SHP77 treated with DMSO at 0.1 percent for 48 hours (cell line): ENCODE measurements around the gene CLEC11A.
"Not testable (repeated sequence)": the region's sequence is repeated elsewhere in the genome, so short reads cannot be mapped to it uniquely, and the experiment has no call there.

Source experiments
- DNase-seq: peaks from one replicate; lab custom pipeline; 2025; lab: John Stamatoyannopoulos, UW

CLEC11A gene

DNA sequence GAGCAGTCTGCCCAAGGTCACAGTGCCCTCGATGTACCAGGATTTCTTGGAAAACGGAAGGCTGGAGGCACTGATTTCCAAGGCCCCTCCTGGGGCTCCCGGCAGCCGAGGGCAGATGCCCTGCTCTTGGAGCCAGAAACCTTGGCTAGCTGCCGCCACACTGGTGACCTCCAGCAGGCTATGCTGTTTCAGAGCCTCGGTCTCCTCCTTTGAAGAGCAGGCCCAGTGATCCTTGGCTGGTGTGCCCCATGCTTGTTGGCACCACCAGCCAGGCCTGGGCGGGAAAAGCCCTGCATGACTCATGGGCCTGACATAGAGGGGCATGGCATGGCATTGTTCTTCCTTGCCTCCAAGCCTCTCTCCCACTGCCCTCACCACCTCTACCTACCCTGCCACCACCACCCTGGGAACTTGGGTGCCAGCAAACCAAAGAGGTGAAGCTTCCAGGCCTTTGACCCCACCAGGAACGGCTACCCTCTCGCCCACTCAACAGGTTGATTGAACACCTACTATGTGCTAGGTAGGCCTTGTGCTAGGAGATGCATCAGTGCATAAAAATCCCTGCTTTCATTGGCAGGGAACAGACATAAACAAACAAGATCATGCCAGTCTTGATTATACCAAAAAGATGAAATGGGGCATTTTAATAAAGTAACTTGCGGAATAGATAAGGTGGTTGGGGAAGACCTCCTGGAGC, 1.6 kb upstream of the CLEC11A start:
- no peak for DNase-seq

DNA sequence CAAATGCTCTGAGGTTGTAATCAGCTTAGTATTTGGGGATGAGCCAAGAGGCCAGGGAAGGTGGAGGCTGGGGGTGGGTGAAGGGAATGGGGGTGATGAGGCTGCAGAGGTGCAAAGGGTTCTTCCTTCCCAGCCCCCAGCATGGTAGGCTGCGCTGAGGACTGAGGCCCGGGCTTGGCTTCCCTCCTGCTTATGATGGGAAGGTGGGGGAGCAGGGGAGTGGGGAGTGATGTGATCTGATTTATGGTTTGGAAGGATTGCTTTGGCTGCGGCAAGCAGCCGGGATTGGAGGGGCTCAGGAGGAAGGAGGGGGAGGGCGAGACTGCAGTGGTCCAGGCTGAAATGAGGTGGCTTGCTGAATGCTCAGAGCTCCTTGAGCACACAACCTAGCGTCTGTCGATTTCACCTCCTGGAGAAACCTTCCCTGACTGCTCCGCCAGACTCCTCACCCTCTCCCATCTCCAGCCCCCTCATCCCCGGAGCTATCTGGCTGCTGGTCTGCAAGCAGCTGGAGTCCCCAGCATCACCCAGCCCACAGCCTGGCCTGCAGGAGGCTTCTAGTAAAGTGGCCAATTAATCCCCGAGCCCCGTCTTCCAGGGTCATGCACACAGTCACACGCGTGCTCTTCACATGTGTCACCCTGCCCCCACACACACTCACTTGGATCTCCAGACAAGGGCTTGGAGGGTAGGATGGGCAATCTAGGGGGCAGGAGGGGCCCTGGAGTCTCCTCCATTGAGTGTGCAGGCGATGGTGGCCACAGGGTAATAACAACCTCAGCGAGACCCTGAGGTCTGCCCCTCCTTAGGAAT, 757 bp upstream of the CLEC11A start:
- DNase-seq, result no peak

DNA sequence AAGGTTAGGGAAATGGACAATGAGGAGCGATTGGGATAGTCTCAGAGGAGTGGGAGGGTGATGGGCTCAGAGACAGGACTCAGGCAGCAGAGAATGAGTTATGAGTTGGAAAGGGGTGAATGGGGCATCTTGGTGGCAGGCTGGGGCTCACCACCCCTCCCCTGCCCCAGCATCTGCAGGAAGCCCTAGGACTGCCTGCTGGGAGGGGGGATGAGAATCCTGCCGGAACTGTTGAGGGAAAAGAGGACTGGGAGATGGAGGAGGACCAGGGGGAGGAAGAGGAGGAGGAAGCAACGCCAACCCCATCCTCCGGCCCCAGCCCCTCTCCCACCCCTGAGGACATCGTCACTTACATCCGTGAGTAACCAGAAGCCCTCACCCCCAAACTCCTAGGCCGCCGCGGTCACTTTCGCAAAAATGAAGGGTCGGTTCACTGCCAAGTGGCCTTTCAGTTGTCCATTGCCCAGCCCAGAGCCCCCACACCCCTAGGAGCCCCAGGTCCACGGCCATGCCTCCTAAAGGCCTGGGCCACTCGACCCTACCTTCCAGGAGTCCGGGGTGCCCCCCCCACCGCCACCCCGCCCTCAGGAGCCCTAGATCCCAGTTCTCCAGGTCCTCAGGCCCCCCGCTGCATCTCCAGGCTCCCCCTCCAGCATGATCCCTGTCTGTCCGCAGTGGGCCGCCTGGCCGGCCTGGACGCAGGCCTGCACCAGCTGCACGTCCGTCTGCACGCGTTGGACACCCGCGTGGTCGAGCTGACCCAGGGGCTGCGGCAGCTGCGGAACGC, 764 bp downstream of the CLEC11A start:
- DNase-seq, result no peak

DNA sequence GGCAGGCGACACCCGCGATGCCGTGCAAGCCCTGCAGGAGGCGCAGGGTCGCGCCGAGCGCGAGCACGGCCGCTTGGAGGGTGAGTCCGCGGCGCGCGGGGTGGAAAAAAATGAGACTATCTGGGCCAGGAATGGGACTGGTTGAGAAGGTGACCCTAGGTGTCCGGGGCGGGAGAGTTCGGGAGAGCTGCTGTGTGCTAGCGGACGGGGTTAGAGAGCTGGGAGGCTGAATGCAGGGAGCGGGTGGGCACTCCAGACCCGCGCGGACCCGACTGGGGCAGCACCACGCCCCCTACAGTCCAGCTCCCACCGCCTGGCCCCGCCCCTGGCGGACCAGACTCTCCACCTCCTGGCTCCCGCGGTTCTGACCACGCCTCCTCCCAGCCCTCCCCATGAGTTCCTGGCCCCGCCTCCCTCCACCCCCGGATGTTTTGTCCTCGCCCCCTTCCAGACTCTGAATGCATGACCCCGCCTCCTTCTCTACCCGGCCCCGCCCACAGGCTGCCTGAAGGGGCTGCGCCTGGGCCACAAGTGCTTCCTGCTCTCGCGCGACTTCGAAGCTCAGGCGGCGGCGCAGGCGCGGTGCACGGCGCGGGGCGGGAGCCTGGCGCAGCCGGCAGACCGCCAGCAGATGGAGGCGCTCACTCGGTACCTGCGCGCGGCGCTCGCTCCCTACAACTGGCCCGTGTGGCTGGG, 1.5 kb downstream of the CLEC11A start:
- peak; percentile 89 for DNase-seq

DNA sequence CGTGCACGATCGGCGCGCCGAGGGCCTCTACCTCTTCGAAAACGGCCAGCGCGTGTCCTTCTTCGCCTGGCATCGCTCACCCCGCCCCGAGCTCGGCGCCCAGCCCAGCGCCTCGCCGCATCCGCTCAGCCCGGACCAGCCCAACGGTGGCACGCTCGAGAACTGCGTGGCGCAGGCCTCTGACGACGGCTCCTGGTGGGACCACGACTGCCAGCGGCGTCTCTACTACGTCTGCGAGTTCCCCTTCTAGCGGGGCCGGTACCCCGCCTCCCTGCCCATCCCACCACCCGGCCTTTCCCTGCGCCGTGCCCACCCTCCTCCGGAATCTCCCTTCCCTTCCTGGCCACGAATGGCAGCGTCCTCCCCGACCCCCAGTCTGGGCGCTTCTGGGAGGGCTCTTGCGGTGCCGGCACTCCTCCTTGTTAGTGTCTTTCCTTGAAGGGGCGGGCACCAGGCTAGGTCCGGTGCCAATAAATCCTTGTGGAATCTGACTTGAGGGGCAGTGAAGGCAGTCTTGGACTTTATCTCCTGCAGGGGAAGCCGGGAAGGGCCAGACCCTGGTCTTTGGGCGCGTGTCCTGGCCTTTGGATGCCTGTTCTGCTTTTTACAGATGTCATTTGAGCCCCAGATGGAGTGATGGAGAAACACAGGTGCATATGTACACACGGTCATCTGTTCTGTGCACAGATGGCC, 2.2 kb downstream of the CLEC11A start:
- no peak for DNase-seq

DNA sequence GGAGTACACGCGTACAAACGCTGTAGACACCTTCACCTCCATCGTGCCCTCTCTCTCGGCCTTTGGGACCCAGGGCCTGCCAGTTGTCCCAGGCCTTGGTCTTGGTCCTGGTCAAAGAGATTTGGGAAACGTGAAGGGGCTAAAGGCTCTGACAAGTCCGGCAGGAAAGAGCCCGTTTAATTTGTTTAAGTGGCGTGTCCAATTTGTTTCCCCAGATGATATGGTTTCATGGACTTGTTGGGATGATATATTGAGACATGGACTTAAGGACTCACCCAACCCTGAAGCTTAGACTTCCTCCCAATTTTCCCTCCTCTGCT, 2.7 kb downstream of the CLEC11A start:
- no peak for DNase-seq

DNA sequence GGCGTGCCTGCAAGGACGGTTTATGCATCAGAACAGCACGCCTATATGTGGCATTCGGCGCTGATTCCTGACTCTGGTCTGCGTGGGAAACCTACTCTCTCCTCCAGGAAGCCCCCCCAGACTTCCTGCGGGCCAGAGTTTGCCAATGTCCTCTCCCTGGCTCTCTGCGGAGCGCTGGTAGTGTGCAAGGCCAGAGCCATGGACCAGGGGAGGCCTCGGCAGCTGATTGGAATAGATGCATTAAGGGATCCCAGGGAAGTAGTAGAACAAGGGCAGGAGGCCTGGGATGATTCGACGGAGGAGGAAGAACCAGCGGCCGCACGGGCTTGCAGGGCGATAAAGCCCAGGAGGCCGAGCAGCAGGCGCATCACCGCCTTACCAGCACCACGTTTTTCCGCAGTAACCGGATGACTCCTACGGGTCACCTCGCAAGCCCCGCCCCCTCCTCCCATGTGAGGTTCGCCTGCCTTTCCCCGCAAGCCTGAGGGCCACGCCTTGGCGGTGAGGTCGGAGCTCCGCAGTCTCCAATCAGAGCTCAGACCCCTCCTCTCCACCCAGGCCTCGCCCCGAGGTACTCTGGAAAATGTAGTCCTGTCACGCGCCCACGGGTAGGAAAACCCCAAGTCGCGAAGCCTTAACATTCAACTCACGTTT, 5.0 kb downstream of the CLEC11A start:
- no peak for DNase-seq

DNA sequence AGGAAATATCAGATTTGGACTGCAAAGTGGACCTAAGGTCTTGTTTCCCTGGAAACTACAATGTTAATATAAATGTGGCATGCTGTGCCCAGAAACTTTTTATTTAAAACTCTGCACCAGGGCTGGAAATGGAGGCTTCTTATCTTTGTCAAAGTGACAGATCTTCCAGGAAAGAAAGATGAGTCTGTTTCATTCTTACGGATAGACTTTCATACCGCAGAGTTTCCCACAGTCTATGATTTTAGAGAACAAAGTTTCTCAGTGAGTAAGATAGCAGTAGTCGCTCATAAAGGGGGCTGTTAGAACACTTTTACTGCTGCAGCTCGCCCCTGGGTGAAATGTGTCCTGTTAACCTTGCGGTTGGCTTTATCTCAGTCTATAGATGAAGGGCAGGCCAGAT, 6.7 kb downstream of the CLEC11A start:
- DNase-seq, result no peak

DNA sequence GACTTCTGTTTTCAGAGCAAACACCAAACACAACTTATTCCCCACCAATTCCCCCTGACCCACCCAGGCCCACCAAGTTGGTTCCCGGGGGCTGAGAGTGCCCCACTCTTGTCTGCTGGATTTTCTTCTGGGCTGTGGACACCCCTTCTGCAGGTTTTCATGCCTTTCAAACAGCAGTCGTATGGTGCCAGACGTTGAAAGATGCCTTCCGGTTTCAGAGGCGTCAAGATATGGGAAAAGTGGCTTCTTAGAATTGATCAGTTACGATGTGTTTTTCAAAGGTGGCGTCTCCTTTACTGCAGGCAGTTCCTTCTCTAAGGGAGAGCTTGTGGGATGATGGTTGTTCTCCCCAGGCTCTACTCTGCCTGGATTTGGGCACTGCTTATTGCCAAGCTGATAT, 12.7 kb downstream of the CLEC11A start:
- DNase-seq, result no peak

DNA sequence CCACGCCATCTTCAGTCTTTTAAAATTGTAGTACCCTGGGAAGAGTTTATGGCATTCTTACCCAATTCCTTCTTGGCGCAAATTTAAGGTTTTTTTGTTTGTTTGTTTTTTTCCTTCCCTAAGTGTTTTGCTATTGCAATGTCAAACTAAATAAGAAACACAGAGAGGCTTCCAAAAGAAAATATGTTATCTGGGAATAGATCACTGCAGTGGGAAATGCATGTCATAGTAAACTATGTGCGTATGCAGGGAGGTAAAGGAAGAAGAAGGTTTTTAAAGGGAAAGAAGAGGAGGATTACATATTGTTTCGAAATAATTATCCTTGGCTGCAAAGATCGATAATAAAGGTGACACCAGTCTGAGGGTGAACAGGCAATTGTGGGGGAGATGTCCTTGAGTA, 13.2 kb downstream of the CLEC11A start:
- no peak for DNase-seq

DNA sequence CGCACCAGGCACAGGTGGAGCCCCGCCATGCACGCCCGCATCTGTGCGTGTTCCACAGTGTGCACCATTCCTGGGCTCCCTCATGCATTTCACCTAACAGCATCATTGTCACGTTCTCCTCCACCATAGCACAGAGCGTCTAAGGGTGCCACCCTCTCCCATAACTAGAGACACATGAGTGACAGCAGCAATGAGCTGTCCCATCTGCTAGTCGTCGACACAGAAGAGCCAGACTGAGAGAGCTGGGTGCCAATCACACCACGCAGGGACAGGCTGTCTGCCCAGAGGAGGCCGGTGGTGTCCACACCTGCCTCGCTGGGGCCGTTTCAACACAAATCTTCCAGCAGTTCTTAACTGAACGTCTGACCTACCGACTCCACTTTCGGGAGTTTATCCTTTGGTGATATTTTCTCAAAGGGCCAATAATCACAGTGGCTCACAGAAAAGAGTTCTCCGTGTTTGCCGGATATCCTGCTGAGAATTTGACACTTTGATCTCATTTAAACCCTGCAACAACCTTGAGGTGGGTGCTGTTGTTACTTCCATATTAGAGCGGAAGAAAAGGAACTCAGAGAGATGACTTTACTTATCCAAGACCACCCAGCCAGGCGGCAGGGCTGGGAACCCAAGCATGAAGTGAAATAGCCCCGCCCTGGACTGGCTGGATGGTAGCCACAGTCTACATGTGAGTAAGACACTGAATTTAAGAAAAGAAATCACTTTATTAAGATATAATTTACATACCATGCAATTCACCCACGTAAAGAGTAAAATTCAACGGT, 16.2 kb downstream of the CLEC11A start:
- DNase-seq, result no peak

DNA sequence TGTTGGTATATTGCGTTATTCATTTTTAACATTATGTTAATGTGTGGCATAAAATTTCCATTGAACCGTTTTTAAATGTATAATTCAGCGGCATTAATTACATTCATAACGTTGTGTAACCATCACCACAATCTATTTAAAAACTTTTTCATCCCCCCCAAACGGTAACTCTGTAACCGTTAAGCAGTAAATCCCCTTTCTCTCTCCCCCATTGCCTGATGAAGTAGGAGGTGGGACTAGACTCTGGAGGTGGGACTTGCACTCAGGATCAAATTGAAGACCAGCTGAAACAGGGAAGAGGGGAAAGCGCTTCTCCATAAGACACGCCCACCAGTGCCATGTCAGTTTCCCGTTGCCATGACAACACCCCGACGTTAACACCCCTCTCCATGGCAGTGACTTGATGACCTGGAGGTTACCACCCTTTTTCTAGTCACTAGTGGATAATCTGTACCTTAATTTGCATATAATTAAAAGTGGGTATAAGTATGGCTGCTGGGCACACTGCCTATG, 16.8 kb downstream of the CLEC11A start:
- DNase-seq, result no peak

DNA sequence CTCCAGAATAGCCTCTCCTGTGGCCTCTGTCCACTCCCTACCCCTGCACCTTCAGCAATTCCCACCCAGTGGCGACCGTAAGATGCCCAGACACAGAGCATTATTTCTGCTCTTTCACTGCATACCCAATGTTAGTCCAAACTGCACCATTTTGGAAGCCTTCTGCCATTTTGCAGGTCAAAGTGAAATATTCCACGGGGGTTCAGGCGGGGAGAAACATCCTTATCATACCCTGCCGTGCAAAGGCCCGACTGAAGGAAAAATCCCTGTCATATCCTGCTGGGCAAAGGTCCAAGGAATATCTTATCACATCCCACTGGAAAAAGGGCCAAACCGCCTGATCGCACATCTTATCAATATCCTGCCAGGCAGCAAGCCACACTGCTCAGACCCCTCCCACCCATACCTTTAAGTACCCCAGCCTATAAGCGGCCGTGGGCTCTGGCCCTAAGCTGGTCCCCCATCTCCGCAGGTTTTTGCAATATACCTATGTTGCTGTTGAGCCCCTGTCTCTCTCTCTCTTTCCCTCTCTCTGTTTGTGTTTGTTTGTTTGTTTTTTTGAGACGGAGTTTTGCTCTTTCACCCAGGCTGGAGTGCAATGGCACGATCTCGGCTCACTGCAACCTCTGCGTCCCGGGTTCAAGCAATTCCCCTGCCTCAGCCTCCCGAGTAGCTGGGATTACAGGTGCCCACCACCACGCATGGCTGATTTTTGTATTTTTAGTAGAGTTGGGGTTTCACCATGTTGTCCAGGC, 18.2 kb downstream of the CLEC11A start:
- no peak for DNase-seq

DNA sequence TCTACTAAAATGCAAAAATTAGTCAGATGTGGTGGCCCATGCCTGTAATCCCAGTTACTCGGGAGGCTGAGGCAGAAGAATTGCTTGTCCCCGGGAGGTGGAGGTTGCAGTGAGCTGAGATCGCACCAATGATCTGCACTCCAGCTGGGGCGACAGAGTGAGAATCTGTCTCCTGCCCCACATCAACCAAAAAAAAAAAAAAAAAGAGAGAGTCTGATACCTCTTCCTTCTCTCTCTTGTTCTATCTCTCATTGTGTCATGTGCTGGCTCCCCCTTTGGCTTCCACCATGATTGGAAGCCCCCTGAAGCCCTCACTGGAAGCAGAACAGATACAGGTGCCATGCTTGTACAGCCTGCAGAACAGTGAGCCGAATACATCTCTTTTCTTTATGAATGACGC, 20.4 kb downstream of the CLEC11A start:
- no peak for DNase-seq

DNA sequence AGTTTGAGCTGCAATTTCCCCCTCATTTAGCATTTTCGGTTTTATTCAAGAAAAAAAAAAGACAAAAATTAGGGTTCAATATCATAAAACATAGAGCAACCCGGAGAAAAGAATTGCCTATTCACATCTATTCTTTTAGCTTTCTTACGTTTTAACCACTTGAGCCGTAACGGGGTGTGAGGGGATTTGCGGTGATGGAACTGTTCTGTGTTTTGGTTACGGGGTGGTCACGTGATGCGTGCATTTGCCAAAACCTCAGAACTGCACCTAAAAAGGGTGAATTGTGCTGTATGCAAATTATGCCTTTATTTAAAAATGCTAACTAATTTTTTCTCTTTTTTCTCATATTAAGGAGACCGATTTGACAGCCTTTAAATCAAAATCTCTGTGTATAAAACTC, 22.1 kb downstream of the CLEC11A start:
- no peak for DNase-seq

DNA sequence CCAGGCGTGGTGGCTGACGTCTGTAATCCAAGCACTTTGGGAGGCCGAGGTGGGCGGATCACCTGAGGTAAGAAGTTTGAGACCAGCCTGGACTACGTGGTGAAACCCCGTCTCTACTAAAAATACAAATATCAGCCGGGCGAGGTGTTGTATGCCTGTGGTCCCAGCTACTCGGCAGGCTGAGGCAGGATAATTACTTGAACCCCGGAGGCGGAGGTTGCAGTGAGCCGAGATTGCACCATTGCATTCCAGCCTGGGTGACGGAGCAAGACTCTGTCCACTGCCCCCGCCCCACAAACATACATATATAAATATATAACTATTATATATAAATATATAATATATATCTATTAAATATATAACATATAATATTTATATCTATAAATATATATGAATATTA, 24.0 kb downstream of the CLEC11A start:
- DNase-seq, result not testable (repeated sequence)

DNA sequence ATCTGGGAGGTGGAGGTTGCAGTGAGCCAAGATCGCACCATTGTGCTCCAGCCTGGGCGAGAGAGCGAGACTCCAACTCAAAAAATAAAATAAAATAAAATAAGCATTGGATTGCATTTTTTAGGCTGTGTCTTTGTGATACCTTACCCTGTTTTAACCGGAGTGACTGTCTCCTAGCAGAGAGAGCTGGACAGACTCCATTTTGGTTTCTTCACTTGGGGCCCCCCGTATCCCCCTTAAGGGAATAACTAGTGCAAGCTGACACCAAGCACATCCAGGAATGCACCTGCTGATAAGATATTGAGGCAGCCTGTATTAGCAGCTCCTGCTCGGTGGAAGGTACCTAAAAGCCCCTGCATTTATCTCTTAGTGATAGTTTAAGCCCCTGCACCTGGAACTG, 26.3 kb downstream of the CLEC11A start:
- no peak for DNase-seq

DNA sequence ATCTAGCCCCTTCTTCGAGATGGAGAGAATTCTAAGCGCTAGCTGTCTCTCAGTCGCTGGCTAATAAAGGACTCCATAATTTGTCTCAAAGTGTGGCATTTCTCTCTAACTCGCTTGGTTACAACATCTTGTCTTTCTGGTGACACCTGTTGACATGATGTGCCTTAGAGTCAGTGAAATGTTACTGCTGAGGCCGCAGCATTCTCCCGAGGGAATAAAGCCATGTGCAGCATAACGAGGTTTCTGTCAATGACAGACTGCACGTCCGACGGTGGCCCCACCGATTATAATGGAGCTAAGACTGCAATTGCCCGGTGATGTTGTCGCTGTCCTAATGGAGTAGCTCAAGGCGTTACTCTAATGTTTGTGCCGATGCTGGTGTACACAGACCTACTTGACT, 26.8 kb downstream of the CLEC11A start:
- DNase-seq, result no peak

DNA sequence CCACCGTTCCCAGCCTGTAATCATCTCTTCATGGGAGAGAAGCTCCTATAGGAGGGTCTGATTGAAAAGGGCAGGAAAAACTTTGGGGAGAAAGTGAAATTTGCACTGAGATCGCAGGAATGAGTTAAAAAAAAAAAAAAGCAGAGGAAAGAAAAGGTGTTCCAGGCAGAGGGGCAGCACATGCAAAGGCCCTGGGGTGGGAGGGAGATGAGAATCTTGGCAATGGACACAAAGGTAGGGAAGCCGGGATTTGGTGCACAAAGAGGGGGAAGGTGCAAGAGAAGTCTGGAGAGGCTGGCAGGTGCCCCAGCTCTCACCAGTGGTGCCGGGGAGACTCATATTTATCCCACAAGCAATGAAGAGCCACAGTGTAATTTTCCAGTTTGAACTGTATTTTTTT, 30.7 kb downstream of the CLEC11A start:
- no peak for DNase-seq

DNA sequence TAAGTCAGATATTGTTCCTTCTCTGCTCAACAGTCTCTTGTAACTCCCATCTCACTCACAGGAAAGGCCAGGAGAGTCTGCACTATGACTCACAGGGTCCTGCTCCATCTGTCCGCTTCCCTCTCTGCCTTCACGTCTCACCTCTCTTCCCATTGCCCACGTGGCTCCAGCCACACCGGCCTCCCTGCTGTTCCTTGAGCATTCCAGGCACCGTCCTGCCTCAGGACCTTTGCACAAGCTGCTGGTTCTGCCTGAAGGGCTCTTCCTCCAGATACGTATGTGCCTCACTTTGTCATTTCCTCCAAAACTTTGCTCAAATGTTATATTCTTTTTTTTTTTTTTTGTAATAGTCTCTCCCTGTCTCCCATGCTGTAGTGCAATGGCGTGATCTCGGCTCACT, 33.1 kb downstream of the CLEC11A start:
- not testable (repeated sequence) for DNase-seq
